ENCODE data around the gene ESYT3. TPM values are rescaled to one million over a fixed set of nuclear protein-coding genes. Genes with fewer than 3 reads are reported as not detected.

The ESYT3 gene
- total RNA-seq, 6 donors from 2014 or later, result 45.9 to 93.3 (median 54.6) TPM

GRCh38 chr3:138400651-138401070 lies 33.8 kb upstream of the ESYT3 start:
- Histone ChIP-seq H3K27me3 (no peaks in the 10 kb centered on the region), H3K36me3 (peaks cover 0 to 53% (median 9%) of the 10 kb centered on the region in 4 donors), H3K4me3 (no peak overlapping the region), H3K9me3 (no peaks in the 10 kb centered on the region), H3K27ac (no peak overlapping the region), H3K4me1 (no peaks in the 10 kb centered on the region)
- no peak for ATAC-seq (ENCODE audit: low FRiP score in 2 of 2)
- 68 to 79% methylated on average over 2 of the region's 2 CpGs for WGBS, 2 donors
- no peak for DNase-seq
- TF ChIP-seq EP300 (IDR thresholded peaks at IDR 0.05), result no peak

- Histone ChIP-seq H3K27ac (no peak overlapping the region), H3K4me3 (no peak overlapping the region), H3K4me1 (no peaks in the 10 kb centered on the region), H3K36me3 (peaks cover 0 to 53% (median 9%) of the 10 kb centered on the region in 4 donors), H3K9me3 (no peaks in the 10 kb centered on the region), H3K27me3 (no peaks in the 10 kb centered on the region)
- DNase-seq (no peak), ATAC-seq (ENCODE audit: low FRiP score in 2 of 2) (no peak)
- no peak for TF ChIP-seq POLR2AphosphoS5 (IDR thresholded peaks at IDR 0.05)
- no peak for TF ChIP-seq CTCF (IDR thresholded peaks at IDR 0.05)
- TF ChIP-seq POLR2A (IDR thresholded peaks at IDR 0.05), result no peak
- no peak for TF ChIP-seq EP300 (IDR thresholded peaks at IDR 0.05)
- WGBS, 2 donors, result 90 to 97% methylated on average over 7 of the region's 7 CpGs
These were observed 32.6 kb upstream of the ESYT3 start for GRCh38 chr3:138401834-138402233.

- TF ChIP-seq CTCF (IDR thresholded peaks at IDR 0.05) (no peak), POLR2AphosphoS5 (IDR thresholded peaks at IDR 0.05) (no peak), POLR2A (IDR thresholded peaks at IDR 0.05) (no peak), EP300 (IDR thresholded peaks at IDR 0.05) (no peak)
- no peak for DNase-seq
- H3K27ac ChIP-seq, result no peak overlapping the region
- no peak for ATAC-seq (ENCODE audit: low FRiP score in 2 of 2)
- H3K36me3 ChIP-seq, result peaks cover 0 to 46% (median 9%) of the 10 kb centered on the region in 4 donors
- H3K9me3 ChIP-seq, result no peaks in the 10 kb centered on the region
- WGBS, 2 donors, result 90 to 93% methylated on average over 6 of the region's 6 CpGs
- no peak overlapping the region for H3K4me3 ChIP-seq
- no peaks in the 10 kb centered on the region for H3K27me3 ChIP-seq
- H3K4me1 ChIP-seq, result no peaks in the 10 kb centered on the region
These were observed 30.3 kb upstream of the ESYT3 start for GRCh38 chr3:138404121-138404520.

- Histone ChIP-seq H3K4me3 (no peak overlapping the region), H3K36me3 (peaks cover 0 to 40% (median 9%) of the 10 kb centered on the region in 4 donors), H3K27ac (no peak overlapping the region), H3K9me3 (no peaks in the 10 kb centered on the region), H3K4me1 (no peaks in the 10 kb centered on the region), H3K27me3 (no peaks in the 10 kb centered on the region)
- TF ChIP-seq POLR2A (IDR thresholded peaks at IDR 0.05) (no peak), CTCF (IDR thresholded peaks at IDR 0.05) (no peak), POLR2AphosphoS5 (IDR thresholded peaks at IDR 0.05) (no peak), EP300 (IDR thresholded peaks at IDR 0.05) (no peak)
- WGBS, 2 donors, result 88 to 95% methylated on average over 7 of the region's 7 CpGs
- no peak for DNase-seq
- ATAC-seq (ENCODE audit: low FRiP score in 2 of 2), result no peak
These were observed 29.4 kb upstream of the ESYT3 start for GRCh38 chr3:138405001-138405400.

- Histone ChIP-seq H3K27ac (no peak overlapping the region), H3K4me3 (no peak overlapping the region), H3K36me3 (peaks cover 0 to 35% (median 9%) of the 10 kb centered on the region in 4 donors), H3K4me1 (no peaks in the 10 kb centered on the region), H3K27me3 (no peaks in the 10 kb centered on the region), H3K9me3 (no peaks in the 10 kb centered on the region)
- DNase-seq (no peak), ATAC-seq (ENCODE audit: low FRiP score in 2 of 2) (no peak)
- TF ChIP-seq POLR2A (IDR thresholded peaks at IDR 0.05) (no peak), POLR2AphosphoS5 (IDR thresholded peaks at IDR 0.05) (no peak), CTCF (IDR thresholded peaks at IDR 0.05) (no peak), EP300 (IDR thresholded peaks at IDR 0.05) (no peak)
- WGBS, 2 donors, result 80 to 88% methylated on average over 5 of the region's 5 CpGs
These were observed 28.9 kb upstream of the ESYT3 start for GRCh38 chr3:138405486-138405885.

Data from upper lobe of left lung (tissue), 6 donors.